Spleen (tissue), 11 donors: ENCODE data around the gene SH3RF1. TPM values are rescaled to one million over a fixed set of nuclear protein-coding genes. Genes with fewer than 3 reads are reported as not detected.

Experiments
- DNase-seq: peaks from one replicate; pipeline ENCODE4 v3.0.0-alpha.2; 2020
- H3K27ac ChIP-seq, 8 donors: fragments of 200-600 bp; sonication (generic) in 7 of 8; 1 replicate in 4 of 8; 2 replicates in 4 of 8; pipeline versions ENCODE4 v1.5.0 to v1.8.0; 2016 to 2021; ENCODE audit warnings: inconsistent platforms in 4 of 8, mild to moderate bottlenecking in 4 of 8, moderate library complexity in 1 of 8
- H3K27me3 ChIP-seq, 7 donors: fragments of 200-600 bp; sonication (generic) in 6 of 7; replicated peaks in 1 of 7; 1 replicate in 4 of 7; 2 replicates in 3 of 7; pipeline versions ENCODE4 v1.5.0 to v1.8.0; 2016 to 2021; ENCODE audit warnings: inconsistent platforms in 3 of 7, mild to moderate bottlenecking in 1 of 7
- H3K36me3 ChIP-seq, 6 donors: fragments of 200-600 bp; sonication (generic) in 5 of 6; 1 replicate in 4 of 6; 2 replicates in 2 of 6; pipeline versions ENCODE4 v1.5.0 to v1.8.0; 2016 to 2021; ENCODE audit warnings: inconsistent platforms in 2 of 6
- H3K4me1 ChIP-seq, 6 donors: fragments of 200-600 bp; sonication (generic) in 5 of 6; 1 replicate in 3 of 6; 2 replicates in 3 of 6; pipeline versions ENCODE4 v1.5.0 to v1.8.0; 2016 to 2021; ENCODE audit warnings: inconsistent platforms in 3 of 6
- H3K4me3 ChIP-seq, 8 donors: fragments of 200-600 bp; sonication (generic) in 7 of 8; 1 replicate in 4 of 8; 2 replicates in 4 of 8; pipeline versions ENCODE4 v1.5.0 to v1.8.0; 2016 to 2021; ENCODE audit warnings: inconsistent platforms in 4 of 8, mild to moderate bottlenecking in 4 of 8, moderate library complexity in 2 of 8
- H3K9me3 ChIP-seq, 8 donors: fragments of 200-600 bp; sonication (generic) in 7 of 8; 1 replicate in 4 of 8; 2 replicates in 4 of 8; pipeline versions ENCODE4 v1.5.0 to v1.8.0; 2016 to 2021; ENCODE audit warnings: inconsistent platforms in 4 of 8
- CTCF ChIP-seq, 11 experiments: fragments of 200-600 bp in 7 of 11; fragments of 450-650 bp in 4 of 11; sonication (generic) in 4 of 11; IDR thresholded peaks in 8 of 11; conservative IDR thresholded peaks in 3 of 11; 1 replicate in 7 of 11; 2 replicates in 4 of 11; pipeline versions ENCODE4 v1.4.0 to v1.8.0; 2016 to 2021; ENCODE audit warnings: antibody characterized with exemption in 11 of 11, inconsistent platforms in 4 of 11, mild to moderate bottlenecking in 1 of 11
- POLR2A ChIP-seq, 3 donors: fragments of 450-650 bp; IDR thresholded peaks; one replicate each; pipeline ENCODE4 v1.5.1; 2017; ENCODE audit warnings: antibody characterized with exemption in 3 of 3, mild to moderate bottlenecking in 1 of 3
- POLR2AphosphoS5 ChIP-seq, 3 donors: sonication (generic); formaldehyde crosslinking; IDR thresholded peaks; one replicate each; pipeline ENCODE4 v1.5.1; 2017; ENCODE audit warnings: antibody characterized with exemption in 3 of 3
- WGBS, 5 donors: extraction: QIAGEN DNeasy Blood & Tissue Kit in 3 of 5; methylation state at CpG; one replicate each; pipeline versions ENCODE4 v1.1.5 to v1.1.7; 2013 to 2018; 5-methylcytosine and 5-hydroxymethylcytosine counted together
- intact Hi-C: fragments of 100-400 bp; cut with DNase I; formaldehyde crosslinking; loops from one replicate; pipeline ENCODE4 v1.15.0; 2023; ENCODE audit warnings: low total_unique reads
- polyA plus RNA-seq, 3 donors: library from polyadenylated mRNA; stranded (reverse); fragments of 200-250 nt; gene quantifications; one replicate each; pipeline ENCODE4 v1.2.1, GENCODE V29; 2013
- total RNA-seq, 7 donors: library from RNA; depleted of rRNA in 3 of 7; stranded (reverse); fragments of >200 nt in 3 of 7; fragmentation: NEBNext Ultra II Directional in 4 of 7; extraction: Animal tissue kit (Norgen Biotek cat#: 25700) in 4 of 7; gene quantifications; one replicate each; pipeline versions ENCODE4 v1.1.0 to v1.2.1, GENCODE V29; 2016 to 2021
- donor health status: healthy with polysubstance abuse.
- donor health status: DM: no; HTN: no; CAD: no; lungs with moderate emphysema.
- donor health status: DM: no; HTN: no; CAD: no.
- donor health status: Bipolar disorder and iron deficiency.
- donor health status: healthy.
- donor health status: DM: no; HTN: no; CAD: no.
- donor health status: DM: yes; HTN: yes; CAD: no.

Gene SH3RF1
- total and polyA plus RNA-seq, 10 donors, result 1.1 to 18.6 (median 10.0) TPM

GRCh38 chr4:169309326-169309967, 38.7 kb upstream of the SH3RF1 start:
- peaks cover 0 to 4% (median 0%) of the 10 kb centered on the region in 7 donors for H3K27me3 ChIP-seq
- WGBS, 5 donors, result 87 to 96% (median 93%) methylated on average over 12 of the region's 12 CpGs
- no peaks in the 10 kb centered on the region for H3K9me3 ChIP-seq
- TF ChIP-seq POLR2AphosphoS5 (IDR thresholded peaks at IDR 0.05) (no peak), POLR2A (IDR thresholded peaks at IDR 0.05) (no peak)
- intact Hi-C loops, result no loop called here
- no peak overlapping the region for H3K27ac ChIP-seq
- H3K4me1 ChIP-seq, result peaks cover 0 to 5% (median 0%) of the 10 kb centered on the region in 6 donors
- no peak for DNase-seq
- H3K4me3 ChIP-seq, result no peak overlapping the region
- H3K36me3 ChIP-seq, result no peaks in the 10 kb centered on the region

- TF ChIP-seq POLR2AphosphoS5 (IDR thresholded peaks at IDR 0.05) (no peak), CTCF (IDR thresholded peaks at IDR 0.05 in 8 of 11, conservative IDR thresholded peaks at IDR 0.05 in 3 of 11) (no peak), POLR2A (IDR thresholded peaks at IDR 0.05) (no peak)
- Histone ChIP-seq H3K4me1 (peaks cover 0 to 5% (median 0%) of the 10 kb centered on the region in 6 donors), H3K27ac (no peak overlapping the region), H3K27me3 (no peaks in the 10 kb centered on the region), H3K9me3 (no peaks in the 10 kb centered on the region), H3K4me3 (no peak overlapping the region), H3K36me3 (no peaks in the 10 kb centered on the region)
- no peak for DNase-seq
- 84 to 98% (median 92%) methylated on average over 2 of the region's 2 CpGs for WGBS, 5 donors
- intact Hi-C loops, result no loop called here
Observed at GRCh38 chr4:169307576-169307975, 36.8 kb upstream of the SH3RF1 start.

DNA sequence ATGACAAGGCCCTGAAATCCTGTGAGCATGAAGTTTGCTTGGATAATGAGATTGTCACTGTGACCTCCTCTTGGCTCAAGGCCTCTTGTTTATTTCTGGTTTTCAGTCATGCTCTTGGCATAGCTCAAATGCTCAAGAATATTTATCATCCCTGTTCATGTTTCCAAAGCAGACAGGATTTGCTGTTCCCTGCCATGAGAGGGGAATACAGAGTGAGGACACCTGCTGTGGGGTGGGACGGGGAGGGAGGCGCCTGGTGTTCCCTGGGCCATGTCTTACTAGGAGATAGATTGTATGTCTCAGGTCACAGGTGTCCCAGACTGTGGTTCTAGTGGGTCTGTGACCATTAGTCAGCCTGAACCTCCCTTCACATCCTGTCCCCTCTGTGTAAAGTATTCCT, 34.9 kb upstream of the SH3RF1 start:
- H3K36me3 ChIP-seq, result no peaks in the 10 kb centered on the region
- intact Hi-C loops, result no loop called here
- no peak for DNase-seq
- H3K9me3 ChIP-seq, result no peaks in the 10 kb centered on the region
- peak overlapping the region in 3 of 8 donors; percentile 6 to 34 (median 14) for H3K27ac ChIP-seq
- 63 to 83% (median 82%) methylated on average over 2 of the region's 2 CpGs for WGBS, 5 donors
- H3K4me3 ChIP-seq, result no peak overlapping the region
- H3K4me1 ChIP-seq, result peaks cover 0 to 4% (median 0%) of the 10 kb centered on the region in 6 donors
- no peaks in the 10 kb centered on the region for H3K27me3 ChIP-seq
- no peak for TF ChIP-seq CTCF (IDR thresholded peaks at IDR 0.05 in 8 of 11, conservative IDR thresholded peaks at IDR 0.05 in 3 of 11)

- no peak for DNase-seq
- H3K27me3 ChIP-seq, result no peaks in the 10 kb centered on the region
- no peak overlapping the region for H3K27ac ChIP-seq
- H3K4me1 ChIP-seq, result peaks cover 0 to 4% (median 0%) of the 10 kb centered on the region in 6 donors
- intact Hi-C loops, result no loop called here
- TF ChIP-seq POLR2AphosphoS5 (IDR thresholded peaks at IDR 0.05) (no peak), POLR2A (IDR thresholded peaks at IDR 0.05) (no peak), CTCF (IDR thresholded peaks at IDR 0.05 in 8 of 11, conservative IDR thresholded peaks at IDR 0.05 in 3 of 11) (no peak)
- 0 to 93% (median 0%) methylated on average over 1 of the region's 1 CpG for WGBS, 5 donors
- no peak overlapping the region for H3K4me3 ChIP-seq
- H3K36me3 ChIP-seq, result no peaks in the 10 kb centered on the region
- H3K9me3 ChIP-seq, result no peaks in the 10 kb centered on the region
Observed at GRCh38 chr4:169305173-169305572, 34.4 kb upstream of the SH3RF1 start.
